Endothelial cell of umbilical vein (primary cell): ENCODE data around the gene DENND1B. TPM values are rescaled to one million over a fixed set of nuclear protein-coding genes. Genes with fewer than 3 reads are reported as not detected.

Experiments
- BruUV-seq: library from RNA; stranded (reverse); fragments of 400-500 nt; replicated peaks from 2 replicates; lab custom pipeline; 2021; lab: Mats Ljungman, UMichigan
- CTCF ChIA-PET: fragments of 300-600, 350-600 bp; sonication (Branson Sonifier 250); formaldehyde crosslinking; loops from one replicate; lab custom pipeline; 2021; ENCODE audit warnings: antibody characterized with exemption, inconsistent platforms; lab: Charles Lee
- POLR2A ChIA-PET: fragments of 300-600, 350-600 bp; sonication (Branson Sonifier 250); formaldehyde crosslinking; loops from one replicate; lab custom pipeline; 2021; ENCODE audit warnings: antibody characterized with exemption, inconsistent platforms; lab: Charles Lee
- DNase-seq: peaks from one replicate; pipeline ENCODE4 v3.0.0-alpha.2; 2011; ENCODE audit warnings: low read depth, low spot score
- FAIRE-seq: peaks from 2 replicates; lab custom pipeline; 2011; peaks lifted over from hg19 to GRCh38; lab: Jason Lieb, UNC
- H2AFZ ChIP-seq: 2 replicates; pipeline ENCODE4 v1.6.0; 2012; ENCODE audit warnings: low read depth, low read length, control low read depth, inconsistent platforms
- H3K27ac ChIP-seq: 2 replicates; pipeline ENCODE4 v1.5.1; 2011; ENCODE audit warnings: low read depth, mild to moderate bottlenecking, control low read depth, low read length, moderate library complexity; ENCODE audit not compliant: insufficient read depth
- H3K27me3 ChIP-seq, 2 experiments: 2 replicates each; pipeline versions ENCODE4 v1.6.0 to v1.6.1; 2011; ENCODE audit warnings: low read length in 2 of 2, mixed read lengths in 1 of 2; ENCODE audit not compliant: control insufficient read depth in 2 of 2, insufficient read depth in 2 of 2
- H3K36me3 ChIP-seq, 2 experiments: 2 replicates in 1 of 2; 3 replicates in 1 of 2; pipeline ENCODE4 v1.5.1; 2011; ENCODE audit warnings: low read length in 2 of 2, mild to moderate bottlenecking in 1 of 2, moderate library complexity in 1 of 2; ENCODE audit not compliant: control insufficient read depth in 2 of 2, insufficient read depth in 2 of 2; ENCODE audit errors: extremely low read depth in 1 of 2
- H3K4me1 ChIP-seq: 3 replicates; pipeline ENCODE4 v1.5.1; 2011; ENCODE audit warnings: mild to moderate bottlenecking, low read length; ENCODE audit not compliant: control insufficient read depth, insufficient read depth; ENCODE audit errors: extremely low read depth
- H3K4me2 ChIP-seq: 2 replicates; pipeline ENCODE4 v1.6.1; 2011; ENCODE audit warnings: low read length, control low read depth, mixed read lengths; ENCODE audit not compliant: insufficient read depth
- H3K4me3 ChIP-seq, 3 experiments: fragments of 200-600 bp in 1 of 3; sonication (generic), shearing (Covaris generic) in 1 of 3; replicated peaks in 1 of 3; 2 replicates each; pipeline ENCODE4 v1.5.1; 2011 to 2016; ENCODE audit warnings: control low read depth in 3 of 3, low read length in 3 of 3, mild to moderate bottlenecking in 2 of 3, inconsistent platforms in 1 of 3, low read depth in 1 of 3, moderate library complexity in 1 of 3; ENCODE audit not compliant: insufficient read depth in 1 of 3
- H3K79me2 ChIP-seq: 2 replicates; pipeline ENCODE4 v1.6.0; 2012; ENCODE audit warnings: low read length, inconsistent platforms; ENCODE audit not compliant: control insufficient read depth, insufficient read depth
- H3K9ac ChIP-seq: replicated peaks from 2 replicates; pipeline ENCODE3; 2011; ENCODE audit warnings: low read length, control low read depth; ENCODE audit not compliant: insufficient read depth; ENCODE audit errors: extremely low read depth
- H3K9me1 ChIP-seq: replicated peaks from 3 replicates; pipeline ENCODE4 v1.6.0; 2011; ENCODE audit warnings: mild to moderate bottlenecking, low read length; ENCODE audit not compliant: control insufficient read depth, insufficient read depth; ENCODE audit errors: extremely low read depth
- H3K9me3 ChIP-seq: replicated peaks from 2 replicates; pipeline ENCODE4 v1.5.1; 2012; ENCODE audit warnings: low read length, inconsistent platforms; ENCODE audit not compliant: control insufficient read depth, insufficient read depth
- H4K20me1 ChIP-seq: replicated peaks from 2 replicates; pipeline ENCODE3; 2011; ENCODE audit warnings: mild to moderate bottlenecking, low read length; ENCODE audit not compliant: control insufficient read depth, insufficient read depth; ENCODE audit errors: extremely low read depth
- CTCF ChIP-seq, 2 donors: IDR thresholded peaks; 1 replicate in 1 of 2; 2 replicates in 1 of 2; pipeline ENCODE4 v1.5.1; 2011; ENCODE audit warnings: low read length in 2 of 2, mild to moderate bottlenecking in 2 of 2, moderate library complexity in 2 of 2, control low read depth in 1 of 2, inconsistent platforms in 1 of 2, low read depth in 1 of 2; ENCODE audit not compliant: insufficient read depth in 1 of 2; ENCODE audit errors: extremely low read depth in 1 of 2
- EZH2 ChIP-seq: IDR thresholded peaks from 2 replicates; pipeline ENCODE4 v1.6.1; 2012; ENCODE audit warnings: borderline replicate concordance, low read depth, mild to moderate bottlenecking, moderate library complexity, low read length, inconsistent platforms; ENCODE audit not compliant: severe bottlenecking
- FOS ChIP-seq: IDR thresholded peaks from 2 replicates; pipeline ENCODE4 v1.6.1; 2011; ENCODE audit warnings: mild to moderate bottlenecking, low read length, moderate library complexity, borderline replicate concordance; ENCODE audit not compliant: insufficient read depth
- GATA2 ChIP-seq: IDR thresholded peaks from 2 replicates; pipeline ENCODE4 v1.7.0; 2011; ENCODE audit warnings: low read depth, mild to moderate bottlenecking, moderate library complexity, mixed read lengths, low read length; ENCODE audit not compliant: insufficient read length, insufficient read depth
- JUN ChIP-seq: IDR thresholded peaks from 2 replicates; pipeline ENCODE4 v1.6.1; 2011; ENCODE audit warnings: borderline replicate concordance, low read depth; ENCODE audit not compliant: insufficient read length, insufficient read depth
- MAX ChIP-seq: IDR thresholded peaks from 2 replicates; pipeline ENCODE4 v1.6.1; 2011; ENCODE audit not compliant: insufficient read depth, insufficient read length
- MYC ChIP-seq: IDR thresholded peaks from one replicate; pipeline ENCODE4 v1.6.1; 2011; ENCODE audit warnings: mild to moderate bottlenecking, low read depth, low read length
- POLR2A ChIP-seq: IDR thresholded peaks from 2 replicates; pipeline ENCODE4 v1.6.1; 2012; ENCODE audit warnings: low read depth, mild to moderate bottlenecking, control low read depth, low read length
- POLR2AphosphoS5 ChIP-seq: IDR thresholded peaks from 2 replicates; pipeline ENCODE4 v1.6.1; 2012; ENCODE audit warnings: low read depth, mild to moderate bottlenecking, control low read depth, low read length, moderate library complexity; ENCODE audit not compliant: insufficient read depth
- dilution Hi-C: fragments of 300-500 bp; cut with MboI; formaldehyde crosslinking; loops from one replicate; pipeline ENCODE4 v1.15.0; 2019; ENCODE audit warnings: low sequenced_read_pairs; ENCODE audit not compliant: extremely low pct_ligation_motif_present
- intact Hi-C: fragments of 100-400 bp; cut with micrococcal nuclease; formaldehyde crosslinking; loops from one replicate; pipeline ENCODE4 v1.10.0; 2022
- polyA plus RNA-seq, 4 experiments: library from polyadenylated mRNA; depleted of rRNA in 3 of 4; stranded (reverse) in 3 of 4; unstranded in 1 of 4; fragments of >200 nt; gene quantifications; 2 replicates each; pipeline versions ENCODE4 v1.2.1 to v1.2.3, GENCODE V29; 2011 to 2012; ENCODE audit warnings: missing spikeins in 1 of 4
- total RNA-seq: library from RNA; stranded (reverse); gene quantifications from 2 replicates; pipeline ENCODE4 v1.2.3, GENCODE V29; 2021

Gene DENND1B
- total and polyA plus RNA-seq, 2 donors (not counting 3 experiments of a cell fraction or from before 2014, with no cell fraction given): 0.97 to 3.3 TPM

- no peak overlapping the region for H3K27ac ChIP-seq
- H3K36me3 ChIP-seq: no peaks in the 10 kb centered on the region
- no peak overlapping the region for H3K9ac ChIP-seq
- TF ChIP-seq FOS (no peak), JUN (no peak), EZH2 (no peak), CTCF (IDR thresholded peaks at IDR 0.05; ENCODE audit: extremely low read depth in 1 of 2, insufficient read depth in 1 of 2, low read depth in 1 of 2, low read length in 2 of 2) (no peak), GATA2 (no peak), POLR2A (no peak), MAX (no peak), MYC (no peak), POLR2AphosphoS5 (no peak)
- H3K9me1 ChIP-seq: no peaks in the 10 kb centered on the region
- H3K27me3 ChIP-seq: no peaks in the 10 kb centered on the region
- ChIA-PET POLR2A (no interaction called here), CTCF (interaction anchor here (0.7 kb wide), 1 partner anchor 14 kb away, joined by 3 read pairs; no protein-coding TSS in a partner anchor)
- H3K4me1 ChIP-seq: peaks cover 4% of the 10 kb centered on the region
- H4K20me1 ChIP-seq: no peaks in the 10 kb centered on the region
- no peak overlapping the region for H3K4me3 ChIP-seq
- dilution Hi-C loops: no loop called here
- BruUV-seq: no TSS peak
- H2AFZ ChIP-seq: no peak overlapping the region
- H3K9me3 ChIP-seq: no peaks in the 10 kb centered on the region
- no peak overlapping the region for H3K4me2 ChIP-seq
- intact Hi-C loops: no loop called here
- FAIRE-seq: no peak
- no peaks in the 10 kb centered on the region for H3K79me2 ChIP-seq
- no peak for DNase-seq
These were observed 142.6 kb downstream of the DENND1B start for GRCh38 chr1:197632651-197633050.
